Thyroid gland (tissue), 4 donors: ENCODE results near the gene CYP27B1.

Experiments
- POLR2A ChIP-seq, 2 donors: fragments of 450-650 bp; IDR thresholded peaks; one replicate each; pipeline ENCODE4 v1.6.1; 2017; ENCODE audit warnings: antibody characterized with exemption in 2 of 2, mild to moderate bottlenecking in 2 of 2, moderate library complexity in 1 of 2
- TF ChIP-seq, protein P1 (sequence below), 6 experiments: fragments of 200-600 bp in 3 of 6; fragments of 450-650 bp in 3 of 6; sonication (generic) in 3 of 6; IDR thresholded peaks; one replicate each; pipeline ENCODE4 v1.5.1; 2016 to 2019; ENCODE audit warnings: antibody characterized with exemption in 6 of 6, mild to moderate bottlenecking in 2 of 6, inconsistent platforms in 1 of 6, moderate library complexity in 1 of 6

DNA sequence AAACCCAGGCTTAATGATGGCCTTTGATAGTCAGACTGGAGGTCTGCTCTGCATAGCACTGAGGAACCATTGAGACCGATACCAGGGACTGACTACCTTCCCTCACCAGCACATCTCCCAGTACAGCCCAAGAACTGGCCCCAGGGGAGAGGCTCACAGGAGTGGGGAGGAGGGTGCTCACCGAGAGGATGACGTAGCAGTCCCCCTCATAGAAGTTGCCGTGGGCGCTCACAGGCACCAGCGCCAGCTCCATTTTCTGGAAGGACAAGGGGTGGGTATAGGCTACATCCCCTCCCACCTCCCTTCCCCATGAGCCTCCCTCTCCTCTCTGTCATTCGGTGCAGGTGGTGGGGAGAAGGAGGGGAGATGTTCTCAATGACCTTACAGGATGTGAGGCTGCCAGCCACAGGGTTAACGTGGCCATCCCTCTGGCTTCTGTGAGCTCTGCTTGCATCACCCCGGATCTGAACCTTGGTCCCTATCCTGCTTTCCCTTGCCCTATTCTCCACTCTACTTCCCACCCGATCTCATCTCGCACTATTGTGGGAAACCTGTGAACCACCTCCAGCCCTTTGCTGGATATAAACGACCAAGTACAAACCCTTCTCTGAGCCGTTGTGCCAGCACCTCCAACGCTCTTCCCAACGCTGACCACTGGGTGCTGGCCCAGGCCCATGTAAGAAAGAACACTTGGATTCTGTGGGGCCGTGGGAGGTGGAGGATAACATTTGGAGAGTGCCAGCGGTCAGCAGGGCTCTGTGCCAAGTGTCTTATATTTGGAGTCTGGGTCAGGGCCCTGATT, 47.3 kb upstream of the CYP27B1 start:
- TF ChIP-seq, protein P1, sequence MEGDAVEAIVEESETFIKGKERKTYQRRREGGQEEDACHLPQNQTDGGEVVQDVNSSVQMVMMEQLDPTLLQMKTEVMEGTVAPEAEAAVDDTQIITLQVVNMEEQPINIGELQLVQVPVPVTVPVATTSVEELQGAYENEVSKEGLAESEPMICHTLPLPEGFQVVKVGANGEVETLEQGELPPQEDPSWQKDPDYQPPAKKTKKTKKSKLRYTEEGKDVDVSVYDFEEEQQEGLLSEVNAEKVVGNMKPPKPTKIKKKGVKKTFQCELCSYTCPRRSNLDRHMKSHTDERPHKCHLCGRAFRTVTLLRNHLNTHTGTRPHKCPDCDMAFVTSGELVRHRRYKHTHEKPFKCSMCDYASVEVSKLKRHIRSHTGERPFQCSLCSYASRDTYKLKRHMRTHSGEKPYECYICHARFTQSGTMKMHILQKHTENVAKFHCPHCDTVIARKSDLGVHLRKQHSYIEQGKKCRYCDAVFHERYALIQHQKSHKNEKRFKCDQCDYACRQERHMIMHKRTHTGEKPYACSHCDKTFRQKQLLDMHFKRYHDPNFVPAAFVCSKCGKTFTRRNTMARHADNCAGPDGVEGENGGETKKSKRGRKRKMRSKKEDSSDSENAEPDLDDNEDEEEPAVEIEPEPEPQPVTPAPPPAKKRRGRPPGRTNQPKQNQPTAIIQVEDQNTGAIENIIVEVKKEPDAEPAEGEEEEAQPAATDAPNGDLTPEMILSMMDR (IDR thresholded peaks at IDR 0.05): no peak
- no peak for TF ChIP-seq POLR2A (IDR thresholded peaks at IDR 0.05)
